KOPT-K1 (cell line): ENCODE measurements around the gene EYS.

ENCODE experiments used
- H3K27ac ChIP-seq: fragments of 200-600 bp; sonication (generic); 2 replicates; pipeline ENCODE4 v1.5.1; 2016; ENCODE audit warnings: antibody characterized with exemption, mild to moderate bottlenecking, low read depth, low read length; ENCODE audit not compliant: poor library complexity, severe bottlenecking
- H3K36me3 ChIP-seq: fragments of 200-600 bp; sonication (generic); 2 replicates; pipeline ENCODE4 v1.5.1; 2017; ENCODE audit warnings: antibody characterized with exemption, mild to moderate bottlenecking, low read length, moderate library complexity; ENCODE audit not compliant: insufficient read depth
- H3K9me3 ChIP-seq: fragments of 200-600 bp; sonication (generic); 2 replicates; pipeline ENCODE4 v1.5.1; 2017; ENCODE audit warnings: antibody characterized with exemption, low read length, mild to moderate bottlenecking; ENCODE audit not compliant: insufficient read depth, poor library complexity, severe bottlenecking

EYS gene

DNA sequence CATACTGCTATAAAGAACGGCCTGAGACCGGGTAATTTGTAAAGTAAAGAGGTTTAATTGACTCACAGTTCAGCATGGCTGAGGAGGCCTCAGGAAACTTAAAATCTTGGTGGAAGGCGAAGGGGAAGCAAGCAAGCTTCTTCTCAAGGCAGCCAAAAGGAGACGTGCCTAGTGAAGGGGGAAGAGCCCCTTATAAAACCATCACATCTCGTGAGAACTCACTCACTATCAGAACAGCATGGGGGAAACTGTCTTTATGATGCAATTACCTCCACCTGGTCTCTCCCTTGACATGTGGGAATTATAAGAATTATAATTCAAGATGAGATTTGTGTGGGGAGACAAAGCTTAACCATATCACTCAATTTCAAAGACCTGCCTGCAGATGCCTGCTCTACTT, 447.0 kb downstream of the EYS start:
- Histone ChIP-seq H3K9me3 (no peaks in the 10 kb centered on the region), H3K27ac (no peak overlapping the region), H3K36me3 (no peaks in the 10 kb centered on the region)

DNA sequence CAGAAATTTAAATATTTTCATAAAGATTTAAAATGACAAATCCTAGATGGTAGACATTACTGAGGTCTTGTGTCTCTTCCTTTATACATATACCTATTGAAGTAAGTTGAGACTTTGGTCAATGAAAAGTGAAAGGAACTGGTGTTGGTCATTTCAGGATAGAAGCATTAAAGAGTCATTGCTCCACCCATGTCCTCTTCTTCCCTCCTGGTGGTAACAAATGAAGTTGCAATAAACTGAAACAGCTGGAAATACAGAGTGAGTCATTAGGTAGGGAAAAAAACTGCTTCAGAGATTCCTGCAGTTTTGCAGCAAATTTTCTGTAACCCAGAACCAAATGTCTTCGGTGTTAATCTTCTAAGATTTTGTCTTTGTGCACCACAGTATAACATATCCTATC, 448.0 kb downstream of the EYS start:
- no peaks in the 10 kb centered on the region for H3K36me3 ChIP-seq
- no peak overlapping the region for H3K27ac ChIP-seq
- H3K9me3 ChIP-seq = no peaks in the 10 kb centered on the region

DNA sequence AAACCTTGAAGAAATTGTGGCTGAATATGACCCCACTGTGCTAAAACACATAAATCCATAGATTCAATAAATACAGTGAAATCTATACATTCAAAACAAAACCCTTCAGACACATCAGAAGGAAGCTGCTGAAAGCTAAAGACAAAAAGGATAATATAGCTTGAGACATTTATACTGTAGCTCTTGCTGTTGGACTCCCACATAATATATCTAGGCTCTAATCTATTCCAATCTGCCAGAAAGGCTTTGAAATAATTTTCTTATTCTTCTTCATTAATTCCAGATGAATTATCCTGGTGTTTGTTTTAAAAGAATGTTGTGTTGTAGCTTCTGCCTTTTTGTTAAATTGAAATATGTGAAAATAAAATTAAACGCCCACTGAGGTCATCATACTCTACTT, 454.0 kb downstream of the EYS start:
- H3K9me3 ChIP-seq = no peaks in the 10 kb centered on the region
- no peak overlapping the region for H3K27ac ChIP-seq
- no peaks in the 10 kb centered on the region for H3K36me3 ChIP-seq

DNA sequence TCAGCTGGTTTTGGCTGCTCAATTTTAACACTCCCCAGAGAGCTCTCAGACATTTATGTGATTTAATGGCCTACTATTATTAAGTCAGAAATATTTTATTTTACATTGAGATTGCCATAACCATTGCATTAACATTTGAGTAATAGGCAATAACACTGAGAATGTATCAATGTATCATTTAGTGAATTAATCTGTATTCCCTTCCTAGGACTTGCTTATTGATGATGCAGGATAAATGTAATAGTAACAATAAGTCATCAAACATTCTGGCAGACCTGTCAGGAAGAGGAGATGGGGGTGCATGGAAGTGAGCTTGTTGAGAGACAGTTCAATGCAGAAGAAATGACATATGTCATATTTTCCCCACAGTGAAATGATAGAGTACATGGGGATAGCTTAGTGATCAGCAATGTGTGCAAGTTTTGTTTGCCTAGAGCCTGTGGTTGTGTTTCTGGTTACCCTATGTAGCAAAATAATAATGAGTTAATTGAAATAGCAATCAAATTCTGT, 458.9 kb downstream of the EYS start:
- no peaks in the 10 kb centered on the region for H3K9me3 ChIP-seq
- H3K36me3 ChIP-seq = no peaks in the 10 kb centered on the region
- no peak overlapping the region for H3K27ac ChIP-seq

DNA sequence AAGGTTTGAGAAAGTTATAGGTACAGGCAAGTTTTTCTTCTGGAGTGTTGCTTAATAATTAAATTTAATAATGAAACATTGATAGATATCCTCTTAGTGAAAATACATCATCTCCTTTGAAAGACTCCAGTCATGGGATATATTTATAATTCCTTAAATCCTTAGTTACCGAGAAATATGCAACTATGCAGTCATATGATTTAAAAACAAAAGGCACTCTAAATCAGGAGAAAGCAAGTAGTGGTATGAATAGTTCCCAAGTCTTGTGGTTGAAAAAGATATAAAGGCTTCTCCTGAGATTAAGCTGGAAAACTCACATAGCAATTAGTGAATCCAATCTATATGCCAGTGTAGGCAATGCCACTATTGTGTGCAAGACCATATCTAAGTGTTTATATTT, 475.4 kb downstream of the EYS start:
- H3K27ac ChIP-seq = no peak overlapping the region
- no peaks in the 10 kb centered on the region for H3K36me3 ChIP-seq
- H3K9me3 ChIP-seq = no peaks in the 10 kb centered on the region

DNA sequence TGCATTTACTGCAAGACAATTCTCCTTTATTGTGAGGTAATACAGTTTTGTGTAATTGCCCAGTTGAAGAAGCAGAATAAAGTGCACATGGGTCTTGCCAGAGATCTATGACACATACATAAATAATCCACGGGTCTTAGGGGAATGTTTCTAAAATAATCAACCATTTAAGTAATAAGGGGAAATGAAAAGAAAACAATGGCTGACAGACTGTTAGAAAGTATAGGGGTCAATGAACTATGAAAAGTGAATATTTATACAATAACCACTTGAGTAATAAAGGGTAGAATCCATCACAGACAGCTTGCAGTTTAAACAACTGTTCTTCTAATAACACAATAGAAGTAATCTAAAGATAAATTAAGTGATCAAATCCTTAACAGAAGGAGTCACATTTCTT, 477.2 kb downstream of the EYS start:
- no peaks in the 10 kb centered on the region for H3K36me3 ChIP-seq
- H3K9me3 ChIP-seq = no peaks in the 10 kb centered on the region
- no peak overlapping the region for H3K27ac ChIP-seq

DNA sequence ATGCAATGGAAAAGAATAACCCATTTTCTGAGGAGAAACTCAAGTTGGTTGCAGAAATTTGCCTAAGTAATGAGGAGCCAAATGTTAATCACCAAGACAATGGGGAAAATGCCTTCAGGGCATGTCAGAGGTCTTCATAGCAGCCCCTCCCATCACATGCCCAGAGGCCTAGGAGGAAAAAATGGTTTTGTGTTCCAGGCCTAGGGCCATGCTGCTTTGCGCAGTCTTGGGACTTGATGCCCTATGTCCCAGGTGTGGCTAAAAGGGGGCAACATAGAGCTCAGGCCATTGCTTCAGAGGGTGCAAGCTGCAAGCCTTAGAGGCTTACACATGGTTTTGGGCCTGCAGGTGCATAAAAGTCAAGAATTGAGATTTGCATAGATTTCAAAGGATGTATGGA, 485.9 kb downstream of the EYS start:
- no peaks in the 10 kb centered on the region for H3K36me3 ChIP-seq
- H3K9me3 ChIP-seq = peaks cover 18% of the 10 kb centered on the region
- H3K27ac ChIP-seq = no peak overlapping the region

DNA sequence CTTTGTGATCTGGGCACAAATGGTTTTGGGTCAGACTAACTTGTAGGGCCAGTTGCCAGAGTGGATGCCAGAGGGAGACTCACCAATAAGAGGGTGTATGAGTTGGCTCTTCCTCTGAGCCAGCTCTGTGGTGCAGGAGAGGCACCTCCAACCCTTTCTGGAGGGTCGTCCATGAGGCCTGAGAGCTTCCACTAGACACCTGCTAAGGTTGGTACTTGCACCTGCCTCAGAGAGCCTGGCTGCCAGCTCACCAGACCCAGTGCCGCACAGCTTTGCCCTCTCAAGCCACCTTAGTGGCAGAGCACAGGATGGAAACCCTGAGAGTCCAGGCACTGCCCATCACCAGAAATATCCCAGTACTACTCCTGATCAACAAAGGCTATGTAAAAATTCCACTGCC, 504.3 kb downstream of the EYS start:
- Histone ChIP-seq H3K36me3 (no peaks in the 10 kb centered on the region), H3K9me3 (no peaks in the 10 kb centered on the region), H3K27ac (no peak overlapping the region)

DNA sequence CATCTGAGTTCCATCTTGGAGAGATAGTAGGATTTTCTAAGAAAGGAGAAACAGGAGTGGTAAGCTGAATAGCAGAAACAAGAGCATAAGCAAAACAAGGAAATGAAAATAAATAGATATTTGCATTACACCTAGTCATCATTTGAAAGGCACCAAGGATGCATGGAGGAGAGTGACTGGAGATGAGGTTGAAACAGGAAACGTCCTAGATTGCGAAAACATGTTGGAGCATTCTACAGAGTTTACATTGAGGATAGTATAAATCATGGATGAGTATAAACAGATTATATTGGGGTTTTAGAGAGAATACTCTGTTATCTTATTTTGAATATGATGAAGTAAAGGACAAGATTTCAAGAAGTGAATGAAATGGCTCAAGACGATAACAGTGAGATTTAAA, 507.3 kb downstream of the EYS start:
- Histone ChIP-seq H3K36me3 (no peaks in the 10 kb centered on the region), H3K9me3 (no peaks in the 10 kb centered on the region)

DNA sequence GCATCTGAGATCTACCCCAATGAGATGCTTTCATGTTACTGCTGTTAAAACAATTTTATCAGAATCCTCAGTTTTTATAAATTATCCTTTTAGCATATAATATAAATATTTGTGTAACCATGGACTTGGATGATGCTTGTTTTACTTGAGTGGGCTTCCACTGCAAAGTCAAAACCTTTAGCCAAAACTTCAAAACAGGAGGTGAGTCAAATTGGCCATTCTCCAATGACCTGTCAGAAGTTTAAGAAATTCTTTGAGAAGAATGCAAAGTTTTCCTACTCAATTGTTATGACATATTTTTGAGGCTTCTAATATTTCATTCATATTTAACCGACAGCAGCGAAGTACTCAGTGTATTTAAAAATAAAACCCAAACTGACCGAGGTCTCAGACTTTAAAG, 507.9 kb downstream of the EYS start:
- H3K36me3 ChIP-seq = no peaks in the 10 kb centered on the region
- no peaks in the 10 kb centered on the region for H3K9me3 ChIP-seq
- no peak overlapping the region for H3K27ac ChIP-seq

More for the DNA sequence above, 507.3 kb downstream of the EYS start:
- H3K27ac ChIP-seq = no peak overlapping the region

DNA sequence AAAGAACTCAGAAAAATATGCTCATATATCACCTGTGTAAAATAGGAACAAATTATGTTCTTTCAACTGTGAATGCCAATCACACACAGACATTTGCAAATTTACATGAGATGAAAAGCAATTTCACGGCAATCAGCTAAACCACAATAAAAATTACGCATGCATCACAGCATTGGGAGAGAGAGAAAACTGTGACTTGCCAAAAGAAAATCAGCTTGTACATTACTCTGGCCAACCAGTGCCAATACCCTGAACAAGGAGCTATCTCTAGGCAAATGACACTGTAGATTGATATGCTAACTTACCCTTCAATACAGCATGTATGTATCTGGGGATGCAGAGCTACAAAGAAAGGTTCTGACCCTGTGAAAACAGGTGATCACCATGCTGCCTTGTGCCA, 515.6 kb downstream of the EYS start:
- Histone ChIP-seq H3K27ac (no peak overlapping the region), H3K9me3 (no peaks in the 10 kb centered on the region), H3K36me3 (no peaks in the 10 kb centered on the region)

DNA sequence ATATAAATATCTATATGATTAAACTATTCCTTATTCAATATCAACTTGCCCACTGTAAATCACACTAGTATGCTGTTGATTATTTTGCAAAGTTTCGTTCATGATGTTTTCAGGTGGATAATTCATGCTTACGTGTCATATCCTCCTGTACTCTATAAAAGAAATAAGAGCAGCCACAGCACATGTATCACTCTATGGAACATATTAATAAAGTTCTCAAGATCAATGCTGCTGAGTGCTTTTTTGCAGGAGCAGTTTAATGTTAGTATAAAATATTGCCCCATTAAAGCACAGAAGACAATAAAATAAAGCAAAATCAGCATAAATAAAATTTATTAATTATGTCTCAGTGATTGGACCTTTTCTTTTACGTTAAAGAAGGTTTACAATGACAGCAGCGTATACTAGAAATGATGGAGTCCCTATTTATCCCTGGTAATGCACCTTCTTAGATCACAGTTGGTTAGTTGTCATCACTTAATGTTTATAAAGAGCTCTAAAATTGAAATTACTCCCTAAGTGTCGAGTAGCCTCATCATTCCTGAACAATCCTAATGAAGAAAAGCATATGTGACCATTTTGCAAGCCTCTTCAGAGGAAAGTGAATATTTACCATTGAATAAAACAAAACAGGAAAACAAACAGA, 517.7 kb downstream of the EYS start:
- no peaks in the 10 kb centered on the region for H3K9me3 ChIP-seq
- H3K36me3 ChIP-seq = no peaks in the 10 kb centered on the region
- no peak overlapping the region for H3K27ac ChIP-seq

DNA sequence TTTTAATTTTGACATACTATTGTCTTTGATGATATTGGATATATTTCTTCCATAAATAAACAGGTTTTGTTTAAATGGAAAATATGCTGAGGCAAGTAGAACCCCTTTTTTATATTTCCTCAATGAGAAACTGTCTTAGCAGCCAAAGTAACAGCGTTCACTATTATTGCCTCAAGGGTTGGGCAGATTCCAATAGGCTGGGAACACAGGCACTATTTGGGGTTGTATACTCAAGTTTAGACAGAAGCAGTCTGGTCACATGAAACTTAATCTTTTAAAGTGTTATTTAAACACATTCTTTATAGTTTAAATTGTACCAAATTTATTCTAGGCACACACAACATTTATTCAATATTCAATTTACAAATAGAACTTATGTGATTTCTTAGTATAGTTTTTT, 520.2 kb downstream of the EYS start:
- no peak overlapping the region for H3K27ac ChIP-seq
- H3K9me3 ChIP-seq = no peaks in the 10 kb centered on the region
- no peaks in the 10 kb centered on the region for H3K36me3 ChIP-seq

DNA sequence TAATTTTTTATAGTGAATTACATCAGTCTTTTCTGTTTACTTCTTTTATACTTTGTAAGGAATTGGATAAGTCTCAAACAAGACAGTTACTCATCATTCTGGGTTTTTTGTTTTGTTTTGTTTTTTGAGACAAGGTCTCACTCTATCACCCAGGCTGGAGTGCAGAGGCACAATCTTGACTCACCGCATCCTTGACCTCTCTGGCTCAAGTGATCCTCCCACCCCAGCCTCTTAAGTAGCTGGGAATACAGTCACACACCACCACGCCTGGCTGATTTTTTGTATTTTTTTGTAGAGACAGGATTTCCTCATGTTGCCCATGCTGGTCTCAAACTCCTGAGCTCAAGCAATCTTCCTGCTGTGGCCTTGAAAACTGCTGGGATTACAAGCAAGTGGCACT, 524.3 kb downstream of the EYS start:
- H3K27ac ChIP-seq = no peak overlapping the region
- H3K9me3 ChIP-seq = no peaks in the 10 kb centered on the region
- no peaks in the 10 kb centered on the region for H3K36me3 ChIP-seq

DNA sequence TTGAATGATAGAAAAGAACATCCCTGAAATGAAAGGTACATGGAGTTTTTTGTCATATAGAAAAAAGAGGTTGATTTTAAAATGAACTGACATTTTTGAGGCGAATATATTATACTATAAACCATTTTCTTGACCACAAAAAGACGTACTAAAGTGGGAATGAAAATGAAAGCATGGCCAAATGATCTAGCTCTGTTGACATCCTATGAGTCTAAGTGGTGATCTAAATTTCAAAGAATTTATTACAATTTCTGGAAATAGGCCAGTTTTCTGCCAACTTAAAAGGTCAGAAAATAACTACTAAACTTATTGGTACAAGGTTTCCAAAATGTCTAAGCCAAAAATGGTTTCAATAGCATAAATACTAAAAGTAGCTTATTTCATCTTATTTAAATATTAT, 536.8 kb downstream of the EYS start:
- no peak overlapping the region for H3K27ac ChIP-seq
- H3K9me3 ChIP-seq = no peaks in the 10 kb centered on the region
- no peaks in the 10 kb centered on the region for H3K36me3 ChIP-seq

DNA sequence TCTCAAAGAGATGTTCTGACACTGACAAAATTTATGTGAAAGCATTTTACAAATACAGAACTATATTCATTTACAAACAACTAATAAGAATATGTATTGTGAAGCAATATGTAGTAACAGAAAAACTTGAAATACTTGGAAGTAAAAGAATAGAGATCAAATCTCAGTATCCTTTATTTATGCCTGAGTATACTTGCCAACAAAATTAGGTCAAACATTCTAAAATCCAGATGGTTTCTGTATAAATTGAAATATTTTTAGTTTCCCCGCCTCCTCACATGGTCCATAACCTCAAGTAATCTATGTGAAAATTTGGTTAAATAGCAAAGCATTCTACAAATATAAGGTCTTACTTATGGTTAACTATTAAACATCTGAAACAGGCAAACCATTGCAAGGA, 545.4 kb downstream of the EYS start:
- H3K36me3 ChIP-seq = no peaks in the 10 kb centered on the region
- H3K27ac ChIP-seq = no peak overlapping the region
- H3K9me3 ChIP-seq = no peaks in the 10 kb centered on the region
